CD4-positive, alpha-beta T cell treated with Interleukin-15 for 4 hours (primary cell): Measurements from ENCODE around the gene QSOX1.
A peak's percentile ranks its signal among the peaks of the same experiment; 100 is the strongest.

Source experiments
- DNase-seq: peaks from one replicate; pipeline ENCODE4 v3.0.0-alpha.2; 2020; ENCODE audit warnings: low spot score

Gene QSOX1

DNA sequence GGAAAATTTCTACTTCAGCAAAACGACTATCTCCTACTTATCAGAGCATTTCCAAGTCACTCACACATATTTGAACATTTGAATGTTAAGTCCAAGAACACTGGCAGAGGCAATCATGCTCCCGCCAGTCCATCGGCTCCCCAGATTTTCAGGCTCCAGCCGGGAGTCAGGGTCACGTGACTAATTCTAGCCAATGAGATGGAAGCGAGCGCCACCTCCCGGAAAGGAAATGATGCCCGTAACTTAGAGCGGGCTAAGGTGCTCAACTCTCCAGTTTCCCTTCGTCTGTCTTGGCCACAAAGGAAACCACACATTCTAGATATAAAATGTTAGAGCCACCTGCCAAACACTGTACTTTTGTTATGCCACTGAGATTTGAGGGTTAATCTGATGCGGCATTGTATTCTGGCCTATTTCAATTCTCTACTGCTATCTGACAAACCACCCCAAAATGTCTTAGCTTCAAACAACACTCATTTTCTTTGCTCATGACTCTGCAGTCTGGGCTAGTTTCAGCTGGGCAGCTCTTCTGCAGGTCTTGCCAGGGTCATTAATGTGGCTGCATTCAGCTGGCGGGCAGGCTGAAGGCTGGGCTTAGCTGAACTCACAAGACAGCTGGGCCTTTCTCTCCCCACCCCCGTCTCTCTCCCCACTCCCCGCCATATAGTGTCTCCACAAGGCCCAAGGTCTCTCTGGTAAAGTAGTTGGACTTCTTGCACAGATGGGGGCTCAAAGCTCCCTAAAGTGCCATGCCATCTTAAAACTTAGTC is 58.9 kb downstream of the QSOX1 start:
- peak; percentile 39 for DNase-seq

DNA sequence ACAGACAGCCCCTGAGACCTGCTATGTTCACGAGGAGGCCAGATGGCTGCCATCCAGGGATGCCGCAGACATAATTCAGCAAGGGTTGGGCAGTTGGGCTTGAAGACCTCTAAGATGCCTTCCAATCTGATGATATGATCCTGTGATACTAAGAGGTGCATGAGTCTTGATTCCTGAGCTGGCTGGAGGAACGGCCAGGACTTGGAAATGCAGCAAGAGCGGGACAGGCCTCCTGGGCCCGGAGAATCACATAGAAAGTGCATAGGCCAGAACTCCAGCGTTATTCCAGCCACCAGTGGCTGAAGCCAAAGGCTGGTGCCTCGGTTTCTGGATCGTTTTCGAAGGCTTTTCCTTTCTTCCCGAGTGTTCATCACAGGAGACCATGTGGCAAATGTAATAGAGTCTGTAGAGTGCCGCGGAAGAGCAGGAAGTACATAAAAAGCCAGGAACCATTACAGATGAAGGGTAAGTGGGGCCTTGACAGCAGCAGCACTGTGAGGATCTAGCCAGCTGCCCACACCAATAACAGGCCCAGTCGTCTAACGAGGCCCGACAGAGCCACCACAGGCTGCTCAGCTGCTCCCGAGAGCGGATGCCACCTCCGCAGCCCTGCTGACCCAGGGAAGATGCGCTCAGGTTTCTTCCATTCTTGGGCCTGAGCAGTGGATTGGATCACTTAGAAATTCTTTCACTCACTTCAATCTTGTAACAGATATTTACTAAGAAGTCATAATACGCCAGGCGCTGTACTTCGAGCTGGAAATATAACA is 61.4 kb downstream of the QSOX1 start:
- no peak for DNase-seq

DNA sequence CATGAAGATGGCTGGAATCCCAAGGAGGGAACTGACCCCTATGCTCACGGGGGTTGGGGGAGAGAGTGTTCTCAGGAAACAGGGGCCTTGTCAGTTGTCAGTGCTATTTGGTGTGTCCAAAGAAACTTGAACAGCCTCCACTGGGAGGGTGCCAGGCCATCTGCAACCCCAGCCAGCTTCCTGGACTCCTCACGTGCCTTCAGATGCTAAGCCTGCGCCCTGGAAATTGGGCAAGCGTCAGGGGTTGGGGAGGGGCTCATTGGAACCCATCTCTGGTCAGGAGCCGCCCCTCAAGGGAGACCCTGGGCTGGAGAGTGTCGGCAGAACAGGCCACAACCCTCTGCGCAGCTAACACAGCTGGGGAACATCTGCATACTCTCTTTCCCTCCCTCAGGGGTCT is 62.3 kb downstream of the QSOX1 start:
- DNase-seq: no peak

DNA sequence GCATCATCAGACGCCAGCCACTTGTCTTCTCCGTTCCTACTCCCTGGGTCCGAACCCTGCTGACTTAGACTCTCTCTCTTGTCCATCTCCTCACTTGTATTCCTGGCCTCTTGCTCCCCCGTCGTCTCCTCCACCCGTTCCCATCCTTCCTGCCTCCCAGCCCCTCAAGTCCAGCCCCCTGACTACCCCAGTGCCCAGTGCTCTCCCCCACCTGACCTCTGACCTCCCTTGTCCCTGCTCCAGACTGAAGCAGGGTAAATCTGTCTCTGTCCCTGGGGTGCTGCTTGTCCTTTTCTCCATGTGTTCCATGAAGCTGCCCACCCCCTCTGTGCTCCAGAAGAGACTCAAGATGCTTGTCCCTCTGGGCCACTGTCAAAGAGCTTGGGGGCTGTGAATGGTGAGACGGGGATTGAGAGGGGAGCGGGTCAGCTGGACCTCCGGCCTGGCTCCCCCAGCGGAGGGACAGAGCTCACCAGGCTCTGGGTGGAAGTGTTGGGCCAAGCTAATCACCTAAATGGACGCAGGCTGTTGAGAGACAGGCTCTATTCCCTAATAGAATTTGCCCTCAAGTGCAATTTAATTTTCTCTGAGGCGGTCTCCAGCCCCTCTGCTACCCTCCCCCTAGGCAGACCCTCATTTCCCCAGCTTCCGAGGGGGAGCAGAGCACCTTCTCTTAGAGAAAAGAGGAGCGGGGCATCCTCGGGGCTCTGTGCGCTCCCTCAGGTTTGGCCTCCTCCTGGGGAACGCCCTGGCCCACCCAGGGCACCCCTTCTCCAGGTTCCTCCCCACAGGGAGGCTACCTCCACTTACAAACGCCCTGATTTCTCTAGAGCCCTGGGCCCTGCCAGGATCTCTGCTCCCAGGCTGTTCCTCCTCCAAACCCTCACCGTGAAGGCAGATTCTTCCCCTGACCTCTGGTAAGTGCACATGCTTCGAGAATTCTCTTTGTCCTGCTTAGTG is 64.4 kb downstream of the QSOX1 start:
- DNase-seq: no peak

DNA sequence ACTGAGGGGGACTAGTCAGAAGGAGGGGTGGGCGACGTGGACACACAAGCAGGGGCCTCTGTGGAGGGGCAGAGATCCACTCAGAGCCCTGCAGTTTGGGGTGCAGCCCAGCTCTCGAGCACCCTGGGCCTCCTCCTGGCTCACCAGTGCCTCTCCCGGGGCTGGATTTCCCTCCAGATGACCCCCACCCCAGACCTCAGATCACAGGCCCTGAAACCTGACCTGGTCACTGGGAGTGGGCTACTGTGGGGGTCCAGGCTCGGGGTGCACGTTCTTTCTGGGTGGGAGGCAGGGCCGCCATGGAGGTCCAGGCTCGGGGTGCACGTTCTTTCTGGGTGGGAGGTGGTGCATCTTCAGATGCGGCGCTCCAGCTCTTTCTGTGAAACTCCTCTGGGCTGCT is 65.1 kb downstream of the QSOX1 start:
- no peak for DNase-seq

DNA sequence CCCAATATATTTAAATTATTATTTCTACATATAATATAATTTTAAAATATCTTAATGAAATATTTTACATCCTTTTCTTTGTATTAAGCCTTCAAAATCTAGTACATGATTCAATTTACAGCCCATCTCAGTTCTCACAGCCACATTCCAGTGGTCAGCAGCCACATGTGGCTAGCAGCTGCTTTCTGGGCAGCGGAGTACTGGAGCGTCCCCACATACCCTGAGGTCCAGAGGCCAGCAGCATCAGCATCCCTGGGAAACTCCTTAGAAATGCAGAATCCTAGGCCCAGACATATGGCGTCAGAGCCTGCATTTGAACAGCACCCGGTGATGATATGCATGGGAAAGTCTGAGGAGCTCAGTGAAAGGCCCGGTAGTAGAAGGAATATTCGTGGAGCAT is 66.8 kb downstream of the QSOX1 start:
- DNase-seq: no peak

DNA sequence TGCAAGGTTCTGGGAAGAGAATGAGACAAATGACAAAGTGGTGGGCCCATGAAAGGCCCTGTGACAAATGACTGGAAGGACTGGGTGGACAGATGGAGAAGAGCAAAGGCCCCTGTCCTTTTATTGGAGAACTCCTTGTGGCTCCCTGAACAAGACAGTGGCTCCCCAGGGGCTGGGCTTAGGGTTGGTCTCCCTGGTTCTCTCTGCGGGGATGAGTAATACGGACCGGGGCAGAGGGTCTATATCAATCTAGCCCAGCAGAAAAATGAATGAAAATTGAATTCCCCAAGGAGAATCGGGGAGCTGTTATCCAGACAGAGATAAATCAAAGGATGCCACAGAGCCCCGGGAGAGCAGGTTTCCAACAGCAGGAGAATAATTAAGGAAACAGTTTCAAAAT is 70.2 kb downstream of the QSOX1 start:
- no peak for DNase-seq

DNA sequence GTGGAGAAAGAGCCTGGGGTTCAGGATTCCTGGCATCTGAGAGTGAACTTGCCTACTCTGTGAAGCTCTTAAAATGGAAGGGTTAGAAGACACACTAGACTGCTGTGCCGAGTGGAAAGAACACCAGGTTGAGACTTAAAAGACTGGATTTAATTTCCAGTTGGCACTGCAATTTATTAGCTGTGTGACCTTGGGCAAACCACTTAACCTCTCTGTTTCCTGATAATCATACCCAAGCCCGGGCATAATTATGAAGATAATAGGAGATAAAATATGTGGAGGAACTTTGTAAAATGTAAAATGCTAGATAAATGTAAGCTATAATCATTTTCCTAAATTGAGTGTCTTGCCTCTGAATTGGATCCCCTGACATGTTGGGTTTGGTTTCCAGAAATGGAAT is 70.7 kb downstream of the QSOX1 start:
- DNase-seq: no peak

DNA sequence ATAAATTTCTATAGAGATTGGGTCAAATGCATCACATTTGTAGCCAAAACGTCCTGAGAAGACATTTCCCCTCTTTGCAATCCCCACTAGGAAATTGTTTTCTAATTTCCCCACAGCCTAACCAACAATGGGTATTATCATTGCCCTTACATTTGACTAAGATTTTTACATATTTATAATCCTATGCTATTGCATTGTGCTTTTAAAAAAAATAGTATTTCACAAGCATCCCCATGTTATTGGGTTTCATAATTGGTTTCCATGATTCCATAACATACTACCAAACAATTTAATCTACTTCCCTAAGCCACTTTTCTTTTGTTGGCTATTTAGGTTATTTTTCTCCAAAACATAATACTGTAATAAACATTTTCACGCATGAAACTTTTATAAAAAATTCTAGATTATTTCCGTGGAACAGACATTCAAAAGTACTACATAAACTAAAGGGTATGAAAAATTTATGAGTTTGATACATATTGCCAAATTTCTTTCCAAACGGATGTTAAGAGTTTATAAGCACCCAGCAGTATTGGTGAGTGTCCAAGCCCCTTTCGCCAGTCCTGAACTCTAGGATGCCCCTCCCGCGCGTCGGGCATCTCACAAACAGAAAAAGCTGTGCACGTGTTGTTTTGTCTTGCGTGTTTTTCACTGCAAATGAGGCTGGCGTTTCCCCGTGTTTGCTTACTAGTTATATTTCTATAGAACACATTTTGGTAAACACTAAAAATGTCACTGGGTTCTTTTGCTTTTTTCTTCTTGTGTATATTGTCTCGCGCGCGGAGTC is 73.4 kb downstream of the QSOX1 start:
- DNase-seq: no peak

DNA sequence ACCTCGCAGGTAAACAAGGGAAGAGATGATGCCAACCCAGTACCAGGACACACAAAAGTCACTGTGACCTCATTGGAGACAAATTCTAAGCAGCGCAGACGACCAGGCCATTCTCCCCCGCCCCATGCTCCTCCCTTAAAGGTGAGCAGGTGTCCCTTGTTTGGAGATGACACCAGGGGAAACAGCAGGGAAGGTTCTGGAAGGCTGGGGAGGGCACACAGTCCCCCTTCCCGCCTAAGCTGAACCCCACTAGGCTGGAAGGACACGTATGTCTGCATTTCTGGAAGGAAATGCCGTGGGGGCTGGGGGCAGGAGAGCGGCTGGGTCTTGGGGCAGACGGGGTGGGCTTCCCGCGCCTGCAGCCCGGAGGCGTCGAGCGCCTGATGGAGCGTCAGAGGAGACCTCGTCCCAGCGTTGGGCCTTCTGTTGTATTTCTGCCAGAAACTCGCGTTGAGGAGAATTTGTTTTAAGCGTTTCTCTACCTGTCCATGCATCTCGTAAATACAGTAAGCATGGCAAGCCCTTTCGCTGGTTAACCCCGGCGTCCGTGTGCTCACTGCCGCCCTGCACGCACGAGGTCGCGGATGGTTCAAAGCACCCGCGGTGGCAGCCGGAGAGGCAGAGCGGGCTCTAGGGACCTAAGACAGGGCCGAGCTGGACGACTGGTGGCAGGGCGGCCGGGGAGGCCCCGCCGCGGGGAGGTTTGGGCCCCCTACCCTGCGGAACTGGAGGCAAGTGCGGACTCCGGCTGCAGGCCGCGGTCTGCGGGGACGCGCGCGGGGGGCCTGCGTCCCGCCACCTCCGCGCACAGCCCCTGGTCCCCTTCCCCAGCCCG is 74.2 kb downstream of the QSOX1 start:
- no peak for DNase-seq

DNA sequence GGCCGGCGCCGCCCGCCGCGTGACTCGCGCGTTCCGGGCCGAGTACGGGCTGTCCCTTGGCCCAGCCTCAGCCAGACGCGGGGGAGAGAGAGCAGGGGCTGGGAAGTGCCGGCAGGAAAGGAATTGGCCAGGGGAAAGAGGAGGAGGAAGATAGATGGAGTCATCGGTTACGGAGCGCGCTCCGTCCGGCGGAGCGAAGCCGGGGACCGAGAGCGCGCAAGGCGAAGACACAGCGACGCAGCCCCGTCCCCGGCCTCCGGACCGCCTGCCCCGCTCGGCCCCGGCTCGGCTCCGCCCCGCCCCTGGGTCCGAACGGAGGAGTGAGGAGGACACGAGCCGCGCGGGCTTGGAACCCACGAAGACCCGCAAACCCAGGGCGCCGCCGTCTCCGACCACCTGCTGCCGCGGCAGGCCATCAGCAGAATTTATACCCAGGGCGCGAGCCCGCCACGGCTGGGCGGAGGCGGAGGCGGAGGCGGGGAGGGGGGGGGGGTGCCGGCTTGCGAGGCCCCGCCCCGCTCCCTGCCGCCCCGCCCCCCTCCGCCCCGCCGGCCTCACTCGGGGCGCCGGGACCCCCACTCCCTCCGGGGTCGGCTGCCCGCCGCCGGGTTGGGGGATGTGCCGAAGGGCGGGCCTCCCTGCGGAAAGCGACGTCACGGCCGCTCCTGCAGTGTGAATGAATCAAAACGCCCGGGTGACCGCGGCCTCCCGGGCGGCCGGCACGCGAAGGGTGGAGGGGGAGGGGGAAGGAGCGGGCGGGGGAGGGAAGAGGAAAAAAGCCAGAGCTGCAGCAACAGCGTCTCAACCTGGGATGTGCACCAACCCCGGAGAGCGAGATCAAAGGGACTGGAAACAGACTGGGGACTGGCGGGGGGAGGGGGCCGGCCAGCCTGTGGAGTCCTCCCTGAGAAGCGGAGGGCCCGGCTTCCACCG is 75.1 kb downstream of the QSOX1 start, which contains the start of gene LHX4:
LHX4 (plus strand) TSS at position 782 of the 933 bp plus-strand sequence. CDS start 266 bp downstream, outside the sequence.
- peak; percentile 8 for DNase-seq

DNA sequence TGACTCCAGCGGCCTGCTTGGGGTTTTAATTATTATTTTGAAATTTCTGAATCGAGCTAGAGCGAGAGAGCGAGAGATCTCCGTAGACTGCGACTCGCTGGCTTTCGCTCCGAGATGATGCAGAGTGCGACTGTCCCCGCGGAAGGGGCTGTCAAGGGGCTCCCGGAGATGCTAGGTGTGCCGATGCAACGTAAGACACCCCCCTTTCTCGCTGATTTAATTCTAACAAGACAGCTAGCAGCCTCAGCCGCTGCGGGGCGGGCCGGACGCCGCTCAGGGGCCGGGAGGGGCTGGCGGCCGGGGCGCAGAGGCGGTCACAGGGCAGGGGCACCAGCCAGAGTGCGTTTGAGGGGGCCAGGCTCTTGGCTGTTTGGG is 75.7 kb downstream of the QSOX1 start:
- no peak for DNase-seq

DNA sequence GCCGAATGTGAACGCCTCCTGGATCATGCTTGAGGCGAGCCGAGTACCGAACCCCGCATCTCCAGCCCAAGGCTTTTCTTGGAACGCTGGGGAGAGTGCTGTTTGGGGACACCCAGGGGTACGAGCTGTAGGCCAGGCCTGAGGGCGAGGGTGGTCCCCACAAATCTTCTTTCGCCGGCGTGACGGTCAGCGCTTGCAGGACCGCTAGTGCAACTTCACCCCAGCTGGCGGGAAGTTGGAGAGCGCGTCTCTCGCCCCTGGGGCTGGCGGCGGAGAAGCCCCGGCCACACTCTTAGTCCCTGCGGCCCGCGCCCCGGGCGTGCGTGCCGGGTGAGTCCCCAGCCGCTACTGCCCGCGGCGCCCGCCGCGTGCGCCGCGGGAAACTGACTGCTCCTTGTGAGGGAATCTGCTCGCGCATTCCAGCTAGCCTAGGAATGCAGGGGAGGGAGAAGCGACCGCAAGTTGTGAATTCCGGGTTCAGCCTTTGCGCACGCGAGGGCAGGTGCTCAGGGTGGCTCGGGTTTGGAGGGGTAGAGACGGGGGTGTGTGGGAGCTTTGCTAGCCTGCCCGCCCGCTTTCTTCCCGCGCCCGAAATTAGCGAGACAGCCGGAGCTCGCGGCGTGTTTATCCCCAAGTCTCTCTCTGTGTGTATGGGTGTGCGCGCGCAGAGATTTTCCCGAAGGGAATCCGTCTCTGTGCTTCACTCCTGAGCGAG is 76.3 kb downstream of the QSOX1 start:
- DNase-seq: no peak

DNA sequence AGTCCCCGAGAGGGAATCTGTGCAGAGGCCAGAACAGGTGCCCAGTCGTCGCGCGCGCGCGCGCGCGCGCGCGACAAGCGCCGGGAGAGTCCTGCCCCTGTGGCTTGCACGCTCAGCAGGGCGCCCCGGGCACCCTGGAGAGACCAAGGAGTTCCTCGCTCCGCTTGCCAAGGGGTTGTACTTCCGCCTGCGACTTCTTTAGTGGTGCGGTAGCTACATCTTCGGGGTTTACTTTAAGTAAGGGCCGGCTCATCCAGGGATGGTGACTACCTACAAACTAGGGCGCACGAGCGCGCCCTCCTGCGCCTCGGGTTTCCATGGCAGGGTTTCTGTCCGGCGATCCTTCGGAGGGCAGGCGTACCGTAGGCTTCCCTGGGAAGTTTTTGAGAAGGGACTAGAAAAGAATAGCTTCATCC is 76.8 kb downstream of the QSOX1 start:
- DNase-seq: no peak

DNA sequence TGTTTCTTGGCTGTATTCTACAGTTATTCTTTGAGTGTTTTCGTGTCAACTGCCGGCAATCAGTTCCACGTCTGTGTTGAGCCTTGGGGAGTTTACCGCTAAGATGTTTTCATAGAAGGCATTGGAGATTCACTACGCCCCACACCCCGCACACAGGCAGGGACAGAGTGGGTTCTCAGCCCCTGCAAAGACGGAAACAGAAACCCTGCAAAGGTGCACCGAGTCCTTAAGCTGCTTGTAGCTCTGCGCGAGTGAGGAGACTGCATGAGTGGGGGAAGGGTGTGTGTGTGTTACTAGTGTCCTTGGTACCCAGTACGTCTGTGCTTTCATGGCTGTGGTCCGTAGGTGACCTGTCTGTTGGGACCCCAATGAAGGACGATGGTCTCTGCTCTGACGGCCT is 77.3 kb downstream of the QSOX1 start:
- no peak for DNase-seq

DNA sequence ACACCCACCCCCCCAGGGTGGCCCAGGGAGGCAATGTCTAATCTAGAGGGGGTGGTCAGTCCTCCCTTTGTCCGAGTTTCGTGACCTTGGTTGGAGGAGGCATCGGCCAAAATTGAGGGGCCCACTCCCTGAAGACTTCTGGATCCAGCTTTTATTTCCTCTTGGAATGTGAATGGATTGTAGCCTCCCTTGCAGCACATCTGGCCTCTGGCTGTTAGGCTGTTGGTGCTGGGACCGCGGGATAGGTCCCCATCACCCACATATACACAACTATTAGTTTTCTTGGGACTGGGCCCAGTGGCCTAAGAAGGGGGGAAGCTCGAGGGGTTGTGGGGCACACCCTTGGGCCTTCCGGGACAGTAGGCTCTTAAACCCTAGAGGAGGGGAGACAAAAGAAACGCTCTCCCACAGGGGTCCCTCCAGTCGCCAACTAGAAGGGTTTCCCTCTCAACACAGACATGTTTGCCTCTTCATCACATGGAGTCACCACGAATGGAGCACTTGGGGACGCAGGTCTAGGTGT is 77.9 kb downstream of the QSOX1 start:
- DNase-seq: no peak

DNA sequence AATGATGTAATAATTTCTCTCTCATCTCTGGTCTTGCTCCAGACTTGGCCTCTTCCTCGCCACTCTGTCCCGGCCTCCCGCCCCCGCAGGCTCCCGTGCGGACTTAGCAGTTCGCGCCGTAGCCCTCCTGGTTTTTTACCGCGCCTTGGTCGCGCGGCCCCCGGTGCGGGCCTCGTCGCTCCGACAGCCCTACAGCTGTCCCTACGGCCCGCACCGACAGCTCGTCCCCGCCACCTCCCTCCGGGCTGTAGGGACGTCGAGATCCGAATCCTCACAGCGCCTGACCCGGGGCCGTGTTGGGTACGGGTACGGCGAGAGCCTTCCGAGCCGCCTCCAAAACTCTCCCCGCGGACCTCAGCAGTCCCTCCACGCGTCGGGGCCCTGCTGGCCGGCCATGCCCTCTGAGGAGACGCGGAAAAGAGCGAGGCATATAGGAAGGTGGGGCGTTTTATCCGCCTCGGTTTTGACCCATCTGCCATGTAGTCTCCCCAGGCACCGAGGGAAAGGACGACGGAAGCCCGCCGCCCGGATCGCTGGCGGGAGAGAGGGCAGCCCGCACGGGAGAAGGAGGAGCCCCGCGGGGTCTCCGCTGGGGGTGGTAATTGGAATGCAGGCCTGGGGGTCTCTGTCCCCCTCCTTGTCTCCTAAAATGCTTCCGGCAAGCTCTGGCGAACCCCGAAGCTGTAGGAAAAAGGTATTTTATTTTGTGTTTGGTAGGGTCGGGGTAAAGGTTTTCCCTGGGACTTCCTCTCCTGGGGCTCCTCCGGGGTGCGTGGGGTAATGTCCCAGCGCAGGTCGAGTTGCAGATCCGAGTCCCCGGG is 78.7 kb downstream of the QSOX1 start:
- no peak for DNase-seq
